Effector memory CD8-positive, alpha-beta T cell (primary cell): Measurements from ENCODE around the gene ZBED4.

ENCODE experiments used
- ATAC-seq: fragments of 150-1000 bp; cut with Tn5 transposase; replicated peaks from 2 replicates; pipeline ENCODE4 v1.10.0; 2021; ENCODE audit warnings: mild to moderate bottlenecking, moderate library complexity
- DNase-seq, 3 experiments: peaks; one replicate each; pipeline ENCODE4 v3.0.0; 2021
- H3K27ac Mint-ChIP-seq, 2 donors: one replicate each; pipeline ENCODE4 v1.8.0; 2022; ENCODE audit warnings: mild to moderate bottlenecking in 2 of 2, mixed read lengths in 2 of 2, moderate library complexity in 2 of 2
- H3K27me3 Mint-ChIP-seq, 2 donors: one replicate each; pipeline ENCODE4 v1.8.0; 2022; ENCODE audit warnings: mixed read lengths in 2 of 2
- H3K36me3 Mint-ChIP-seq: one replicate; pipeline ENCODE4 v1.8.0; 2022; ENCODE audit warnings: mild to moderate bottlenecking, moderate library complexity, mixed read lengths; ENCODE audit not compliant: insufficient read depth
- H3K4me1 Mint-ChIP-seq, 2 donors: one replicate each; pipeline ENCODE4 v1.8.0; 2022; ENCODE audit warnings: low read depth in 2 of 2, mixed read lengths in 2 of 2
- H3K4me3 Mint-ChIP-seq, 2 donors: one replicate each; pipeline ENCODE4 v1.8.0; 2022; ENCODE audit warnings: mild to moderate bottlenecking in 2 of 2, mixed read lengths in 2 of 2, moderate library complexity in 2 of 2
- H3K9me3 Mint-ChIP-seq, 2 donors: one replicate each; pipeline ENCODE4 v1.8.0; 2022; ENCODE audit warnings: mixed read lengths in 2 of 2
- total RNA-seq, 9 experiments: gene quantifications; one replicate each; lab custom pipeline; 2026; lab: John Stamatoyannopoulos, UW

Gene ZBED4, protein sequence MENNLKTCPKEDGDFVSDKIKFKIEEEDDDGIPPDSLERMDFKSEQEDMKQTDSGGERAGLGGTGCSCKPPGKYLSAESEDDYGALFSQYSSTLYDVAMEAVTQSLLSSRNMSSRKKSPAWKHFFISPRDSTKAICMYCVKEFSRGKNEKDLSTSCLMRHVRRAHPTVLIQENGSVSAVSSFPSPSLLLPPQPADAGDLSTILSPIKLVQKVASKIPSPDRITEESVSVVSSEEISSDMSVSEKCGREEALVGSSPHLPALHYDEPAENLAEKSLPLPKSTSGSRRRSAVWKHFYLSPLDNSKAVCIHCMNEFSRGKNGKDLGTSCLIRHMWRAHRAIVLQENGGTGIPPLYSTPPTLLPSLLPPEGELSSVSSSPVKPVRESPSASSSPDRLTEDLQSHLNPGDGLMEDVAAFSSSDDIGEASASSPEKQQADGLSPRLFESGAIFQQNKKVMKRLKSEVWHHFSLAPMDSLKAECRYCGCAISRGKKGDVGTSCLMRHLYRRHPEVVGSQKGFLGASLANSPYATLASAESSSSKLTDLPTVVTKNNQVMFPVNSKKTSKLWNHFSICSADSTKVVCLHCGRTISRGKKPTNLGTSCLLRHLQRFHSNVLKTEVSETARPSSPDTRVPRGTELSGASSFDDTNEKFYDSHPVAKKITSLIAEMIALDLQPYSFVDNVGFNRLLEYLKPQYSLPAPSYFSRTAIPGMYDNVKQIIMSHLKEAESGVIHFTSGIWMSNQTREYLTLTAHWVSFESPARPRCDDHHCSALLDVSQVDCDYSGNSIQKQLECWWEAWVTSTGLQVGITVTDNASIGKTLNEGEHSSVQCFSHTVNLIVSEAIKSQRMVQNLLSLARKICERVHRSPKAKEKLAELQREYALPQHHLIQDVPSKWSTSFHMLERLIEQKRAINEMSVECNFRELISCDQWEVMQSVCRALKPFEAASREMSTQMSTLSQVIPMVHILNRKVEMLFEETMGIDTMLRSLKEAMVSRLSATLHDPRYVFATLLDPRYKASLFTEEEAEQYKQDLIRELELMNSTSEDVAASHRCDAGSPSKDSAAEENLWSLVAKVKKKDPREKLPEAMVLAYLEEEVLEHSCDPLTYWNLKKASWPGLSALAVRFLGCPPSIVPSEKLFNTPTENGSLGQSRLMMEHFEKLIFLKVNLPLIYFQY
- 37.0 to 88.7 (median 55.9) reads per million in 9 experiments for total RNA-seq

DNA sequence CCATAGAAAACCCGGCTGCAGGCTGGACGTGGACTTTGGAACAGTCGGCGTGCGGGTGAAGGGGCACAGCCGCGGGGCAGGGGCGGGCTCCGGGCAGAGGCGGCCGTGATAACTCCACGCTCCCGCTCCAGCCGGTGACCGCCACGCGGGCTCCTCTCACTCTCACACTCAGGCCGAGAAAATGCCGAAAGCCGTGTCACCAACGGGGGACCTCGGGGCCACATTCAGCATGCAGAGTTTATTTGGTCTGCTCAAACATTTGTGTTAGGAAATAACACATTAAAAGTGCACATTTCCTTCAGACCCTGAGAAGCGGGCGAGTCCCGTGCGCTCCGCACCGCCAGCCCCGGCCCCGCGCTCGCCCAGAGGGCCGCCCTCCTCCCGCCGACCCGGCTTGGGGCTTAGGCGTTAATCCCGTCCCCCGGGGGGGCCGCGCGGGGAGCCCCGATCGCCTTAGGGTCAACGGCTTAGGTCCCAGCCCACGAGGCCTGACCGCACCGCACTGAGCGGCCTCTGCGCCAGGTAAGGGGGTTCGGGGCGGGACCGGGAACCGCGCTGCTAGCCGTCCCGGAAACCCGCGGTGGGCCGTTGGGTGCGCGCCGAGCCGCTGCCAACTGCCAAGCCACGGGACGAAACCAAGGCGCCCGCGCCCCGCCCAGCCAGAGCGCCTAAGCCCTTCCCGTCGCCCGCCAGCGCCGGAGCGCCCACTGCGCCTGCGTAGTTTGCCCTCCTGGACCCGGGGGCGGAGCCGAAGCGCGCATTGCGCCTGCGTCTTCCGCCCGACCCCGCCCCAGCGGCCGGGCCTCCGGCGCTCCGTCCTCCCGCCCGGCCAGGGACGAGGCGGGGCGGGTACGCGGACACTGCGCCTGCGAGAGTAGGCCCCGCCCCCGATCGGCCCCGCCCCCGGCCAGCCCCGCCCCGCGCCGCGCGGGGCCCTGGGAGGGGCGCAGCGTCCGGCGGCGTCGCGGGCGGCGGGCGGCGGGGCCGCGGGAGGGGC, at the start of gene ZBED4:
TSS of gene ZBED4 (plus strand) at position 947 of the 997 bp plus-strand sequence. CDS start 29,819 bp downstream, outside the sequence.
- Mint-ChIP-seq H3K4me3 (peak within 1 kb of the TSS; percentile 98 to 99), H3K4me1 (peaks cover 27 to 41% of the 10 kb centered on the region in 2 donors), H3K27ac (peak within 1 kb of the TSS; percentile 95 to 96), H3K9me3 (no peaks in the 10 kb centered on the region), H3K27me3 (peaks cover 0 to 7% of the 10 kb centered on the region in 2 donors), H3K36me3 (peaks cover 7% of the 10 kb centered on the region)
- ATAC-seq (peak; percentile 78), DNase-seq (peak; percentile 98 to 99 (median 99))

DNA sequence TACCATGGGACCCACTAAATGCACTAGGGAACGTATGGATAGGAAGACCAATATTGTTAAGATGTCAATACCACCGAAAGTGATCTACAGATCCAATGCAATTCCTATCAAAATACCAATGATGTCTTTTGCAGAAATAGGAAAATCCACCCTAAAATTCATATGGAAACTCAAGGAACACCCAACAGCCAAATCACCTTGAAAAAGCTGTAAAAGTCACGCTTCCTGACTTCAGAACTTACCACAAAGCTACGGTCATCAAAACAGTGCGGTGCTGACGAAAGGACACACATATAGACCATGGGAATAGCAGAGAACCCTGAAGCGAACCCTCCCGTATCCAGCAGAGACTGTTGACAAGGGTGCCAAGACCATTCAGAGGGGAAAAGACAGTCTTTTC, 46.5 kb upstream of the ZBED4 start:
- H3K9me3 Mint-ChIP-seq: no peaks in the 10 kb centered on the region
- ATAC-seq (no peak), DNase-seq (no peak)
- peaks cover 60 to 71% of the 10 kb centered on the region in 2 donors for H3K4me1 Mint-ChIP-seq
- peaks cover 61% of the 10 kb centered on the region for H3K36me3 Mint-ChIP-seq
- peak overlapping the region; percentile 49 to 52 for H3K4me3 Mint-ChIP-seq
- peak overlapping the region; percentile 5 to 71 for H3K27ac Mint-ChIP-seq
- no peaks in the 10 kb centered on the region for H3K27me3 Mint-ChIP-seq

DNA sequence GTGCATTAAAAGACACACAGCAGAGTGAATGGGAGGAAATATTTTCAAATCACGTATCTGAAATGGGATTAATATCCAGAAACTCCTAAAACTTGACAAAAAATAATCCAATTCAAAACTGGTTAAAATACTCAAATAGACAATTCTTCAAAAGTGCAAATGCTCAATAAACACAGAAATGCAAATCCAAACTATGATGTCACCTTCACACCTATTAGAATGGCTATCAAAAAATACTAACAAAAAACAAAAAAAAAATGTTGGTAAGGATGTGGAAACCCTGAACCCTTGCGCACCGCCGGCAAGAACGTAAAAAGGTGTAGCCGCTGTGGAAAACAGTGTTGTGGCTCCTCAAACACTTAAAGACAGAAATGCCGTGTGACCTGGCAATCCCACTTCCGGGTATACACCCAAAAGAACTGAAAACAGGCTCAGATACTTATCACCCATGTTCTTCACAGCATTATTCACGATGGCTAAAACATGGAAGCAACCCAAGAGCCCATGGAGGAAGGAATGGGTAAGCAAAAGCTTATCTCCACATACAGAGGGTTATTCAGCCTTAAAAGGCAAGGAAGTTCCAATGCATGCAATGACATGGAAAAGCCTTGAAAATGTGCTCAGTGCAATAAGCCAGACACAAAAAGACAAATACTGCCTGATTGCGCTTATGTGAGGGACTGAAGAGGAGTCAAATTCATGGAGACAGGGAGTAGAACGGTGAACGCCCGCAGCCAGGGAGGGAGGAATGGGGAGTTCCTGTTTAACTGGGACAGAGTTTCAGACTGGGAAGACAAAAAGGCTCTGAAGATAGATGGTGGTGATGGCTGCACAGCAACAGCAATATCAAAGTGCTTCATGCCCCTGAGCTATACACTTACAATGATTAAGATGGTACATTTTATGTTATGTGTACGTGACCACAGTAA, 45.6 kb upstream of the ZBED4 start:
- Mint-ChIP-seq H3K36me3 (peaks cover 63% of the 10 kb centered on the region), H3K27ac (peak overlapping the region; percentile 5 to 71)
- peak in 1 of 3 experiments; percentile 28 for DNase-seq

DNA sequence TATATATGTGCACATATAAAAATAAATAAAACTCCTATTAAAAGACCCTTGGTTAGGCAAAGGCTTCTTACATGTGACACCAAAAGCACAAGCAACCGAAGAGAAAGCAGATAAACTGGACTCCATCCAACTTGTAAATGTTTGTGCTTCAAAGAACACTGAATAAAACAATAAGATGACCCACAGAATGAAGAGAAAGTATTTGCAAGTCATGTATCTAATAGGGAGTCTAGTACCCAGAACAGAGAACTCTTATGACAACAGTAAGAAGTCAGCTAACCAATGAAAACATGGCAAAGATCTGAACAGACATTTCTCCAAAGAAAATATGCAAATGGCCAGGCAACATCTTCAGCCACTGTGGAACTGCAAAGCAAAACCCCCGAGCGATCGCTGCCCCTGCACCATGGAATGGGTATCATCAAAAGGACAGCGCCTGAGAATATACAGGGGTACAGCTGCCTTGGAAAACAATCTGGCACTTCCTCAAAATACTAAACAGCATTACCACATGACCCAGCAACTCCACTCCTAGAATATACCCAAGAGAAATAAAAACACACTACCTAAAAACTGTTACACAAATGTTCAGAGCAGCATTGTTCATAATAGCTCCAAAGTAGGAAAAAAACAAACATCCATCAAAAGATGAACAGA, 43.2 kb upstream of the ZBED4 start:
- Mint-ChIP-seq H3K4me3 (peak overlapping the region; percentile 2 to 51), H3K27ac (peak overlapping the region; percentile 69 to 75), H3K27me3 (no peaks in the 10 kb centered on the region), H3K36me3 (peaks cover 60% of the 10 kb centered on the region), H3K4me1 (peaks cover 68 to 70% of the 10 kb centered on the region in 2 donors), H3K9me3 (no peaks in the 10 kb centered on the region)
- ATAC-seq (no peak), DNase-seq (no peak)

More for the DNA sequence above, 45.6 kb upstream of the ZBED4 start:
- no peaks in the 10 kb centered on the region for H3K27me3 Mint-ChIP-seq
- peak overlapping the region; percentile 49 to 52 for H3K4me3 Mint-ChIP-seq
- ATAC-seq: peak; percentile 71
- peaks cover 62 to 69% of the 10 kb centered on the region in 2 donors for H3K4me1 Mint-ChIP-seq
- no peaks in the 10 kb centered on the region for H3K9me3 Mint-ChIP-seq

DNA sequence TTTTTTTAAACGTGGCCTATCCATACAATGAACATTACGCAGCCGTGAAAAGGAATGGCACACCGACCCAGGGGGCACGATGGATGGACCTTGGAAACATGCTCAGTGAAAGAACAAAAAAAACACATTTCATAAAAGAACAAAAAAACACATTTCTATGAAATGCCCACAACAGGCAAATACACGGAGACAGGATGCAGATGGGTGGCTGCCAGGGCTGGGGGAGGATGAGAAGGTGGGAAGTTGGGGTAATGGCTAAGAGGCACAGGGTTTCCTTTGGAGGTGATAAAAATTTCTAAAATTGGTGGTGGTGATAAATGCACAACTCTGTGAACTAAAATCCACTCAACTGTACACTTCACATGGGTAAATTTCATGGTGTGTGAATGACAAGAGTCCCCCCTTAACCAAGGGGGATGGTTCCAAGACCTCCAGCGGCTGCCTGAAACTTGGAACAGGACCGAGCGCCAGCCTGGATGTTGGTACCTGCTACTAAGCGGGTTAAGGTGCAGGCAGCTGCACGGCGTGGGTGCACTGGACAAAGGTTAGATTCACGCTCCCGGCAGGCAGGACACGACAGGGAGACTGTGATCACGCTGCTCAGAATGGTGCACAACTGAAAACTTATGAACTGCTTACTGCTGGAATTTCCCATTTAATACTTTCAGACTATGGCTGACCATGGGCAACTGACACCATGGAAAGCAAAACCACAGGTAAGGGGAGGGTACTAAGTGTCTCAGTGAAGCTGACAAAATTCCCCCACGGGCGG, 42.4 kb upstream of the ZBED4 start:
- DNase-seq: no peak
- Mint-ChIP-seq H3K9me3 (no peaks in the 10 kb centered on the region), H3K4me3 (peak overlapping the region; percentile 2 to 51), H3K4me1 (peaks cover 71 to 72% of the 10 kb centered on the region in 2 donors), H3K27me3 (no peaks in the 10 kb centered on the region), H3K36me3 (peaks cover 62% of the 10 kb centered on the region), H3K27ac (peak overlapping the region; percentile 69 to 75)
- no peak for ATAC-seq

DNA sequence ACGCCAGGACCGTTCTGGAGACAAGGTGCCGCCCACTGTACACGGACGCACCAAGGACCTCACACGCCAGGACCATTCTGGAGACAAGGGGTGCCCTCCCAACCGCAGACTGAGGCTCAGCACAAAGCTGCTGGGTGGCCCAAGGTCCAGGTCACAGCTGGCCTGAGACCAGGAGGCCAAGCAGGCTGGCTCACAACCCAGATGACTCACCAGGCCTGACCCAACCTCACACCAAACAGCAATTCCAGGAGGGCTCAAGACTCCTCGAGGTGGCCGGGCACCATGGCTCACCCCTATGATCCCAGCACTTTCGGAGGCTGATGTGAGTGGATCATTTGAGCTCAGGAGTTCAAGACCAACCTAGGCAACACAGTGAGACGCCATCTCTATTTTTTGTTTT, 40.8 kb upstream of the ZBED4 start:
- H3K4me1 Mint-ChIP-seq: peaks cover 71% of the 10 kb centered on the region in 2 donors
- peak overlapping the region in 1 of 2 donors; percentile 12 for H3K4me3 Mint-ChIP-seq
- H3K27ac Mint-ChIP-seq: peak overlapping the region in 1 of 2 donors; percentile 59
- H3K27me3 Mint-ChIP-seq: no peaks in the 10 kb centered on the region
- no peak for ATAC-seq
- H3K9me3 Mint-ChIP-seq: no peaks in the 10 kb centered on the region
- no peak for DNase-seq
- peaks cover 72% of the 10 kb centered on the region for H3K36me3 Mint-ChIP-seq

DNA sequence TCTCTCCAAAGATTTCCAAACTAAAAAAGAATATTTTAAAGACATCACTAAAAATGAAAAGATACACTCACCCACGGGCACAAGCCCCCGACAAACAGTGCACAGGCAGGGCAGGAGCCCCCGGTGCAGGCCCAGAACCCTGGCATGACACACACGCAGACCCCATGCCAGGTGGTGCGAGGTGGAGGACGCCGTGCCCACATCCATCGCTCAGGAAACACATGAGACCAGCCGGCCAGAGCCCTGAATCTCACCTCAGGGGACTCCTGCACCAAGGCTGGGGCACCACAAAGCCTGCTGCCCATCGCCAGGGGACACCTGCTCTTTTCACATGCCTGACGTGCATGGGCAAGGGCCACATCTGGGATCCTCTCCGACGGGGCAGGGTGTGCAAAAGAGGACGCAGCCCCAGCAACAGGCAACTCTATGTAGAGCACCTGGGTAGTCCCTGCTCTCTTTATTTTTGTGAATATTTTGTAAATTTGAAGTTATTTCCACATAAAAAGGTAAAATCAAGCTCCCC, 39.4 kb upstream of the ZBED4 start:
- Mint-ChIP-seq H3K4me1 (peaks cover 69 to 75% of the 10 kb centered on the region in 2 donors), H3K27ac (peak overlapping the region; percentile 67 to 77), H3K36me3 (peaks cover 74% of the 10 kb centered on the region), H3K4me3 (peak overlapping the region; percentile 4 to 66), H3K27me3 (no peaks in the 10 kb centered on the region), H3K9me3 (no peaks in the 10 kb centered on the region)
- ATAC-seq: no peak
- no peak for DNase-seq

DNA sequence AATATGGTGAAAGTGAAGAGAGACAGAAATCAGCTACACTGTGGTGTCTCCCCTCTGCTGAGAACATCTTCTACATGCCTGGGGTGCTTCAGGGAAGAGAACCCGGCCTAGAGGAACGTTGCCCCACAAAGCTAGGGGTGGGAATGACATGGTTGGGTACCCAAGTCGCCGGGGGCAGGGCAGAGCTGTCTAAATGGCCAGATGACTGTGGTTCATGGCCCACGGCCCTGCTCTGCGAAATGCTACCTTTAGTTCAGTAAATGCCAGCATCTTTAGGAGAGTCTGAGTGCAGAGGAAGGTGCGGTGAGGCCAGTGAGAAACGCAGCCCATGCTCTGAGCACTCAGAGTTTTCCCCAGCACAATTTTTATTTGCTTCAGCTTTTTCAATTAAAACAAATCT, 38.8 kb upstream of the ZBED4 start:
- DNase-seq: no peak

DNA sequence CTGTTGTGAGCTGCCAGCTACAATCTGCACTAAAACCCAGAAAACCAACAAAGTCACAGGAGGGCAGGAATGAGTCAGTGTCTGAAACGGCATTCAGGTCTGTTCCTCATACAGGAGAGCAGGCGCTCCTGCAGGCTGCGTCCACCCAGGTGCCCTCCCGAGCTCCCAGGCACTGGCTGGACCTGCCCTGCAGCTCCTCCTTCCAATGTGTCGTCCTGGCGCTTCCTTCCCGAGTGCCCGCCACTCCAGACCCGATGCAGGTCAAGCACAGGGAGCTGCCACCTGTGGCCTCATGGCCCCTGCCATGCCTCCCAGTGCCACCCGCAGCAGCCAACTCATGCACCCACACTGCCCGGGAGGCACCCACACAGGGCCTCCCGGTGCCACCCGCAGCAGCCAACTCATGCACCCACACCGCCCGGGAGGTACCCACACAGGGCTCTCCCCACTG, 38.0 kb upstream of the ZBED4 start:
- ATAC-seq: peak; percentile 54
- peak overlapping the region; percentile 82 to 91 for H3K27ac Mint-ChIP-seq

More for the DNA sequence above, 38.8 kb upstream of the ZBED4 start:
- H3K4me3 Mint-ChIP-seq: peak overlapping the region in 1 of 2 donors; percentile 66
- H3K4me1 Mint-ChIP-seq: peaks cover 68 to 70% of the 10 kb centered on the region in 2 donors
- H3K27ac Mint-ChIP-seq: peak overlapping the region; percentile 10 to 91
- peaks cover 80% of the 10 kb centered on the region for H3K36me3 Mint-ChIP-seq
- H3K9me3 Mint-ChIP-seq: no peaks in the 10 kb centered on the region
- H3K27me3 Mint-ChIP-seq: no peaks in the 10 kb centered on the region
- no peak for ATAC-seq

DNA sequence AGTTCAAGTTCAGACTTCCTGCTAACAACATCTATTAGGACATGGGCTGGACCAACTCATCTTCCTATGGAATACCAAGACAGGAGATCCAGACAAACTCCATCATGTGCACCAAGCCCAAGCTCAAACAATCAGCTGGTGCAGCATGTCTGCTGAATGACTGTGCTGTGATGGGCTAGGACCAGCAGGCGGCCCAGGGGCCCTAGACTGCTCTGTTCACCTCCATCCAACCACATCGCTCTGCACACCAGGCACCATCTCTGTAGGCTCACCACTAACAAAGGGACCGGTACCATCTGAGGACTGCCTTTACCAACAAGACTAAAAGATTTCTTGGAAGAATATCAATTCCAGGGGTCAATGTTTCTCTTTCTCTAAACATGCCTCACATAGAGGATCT, 36.3 kb upstream of the ZBED4 start:
- Mint-ChIP-seq H3K4me3 (no peak overlapping the region), H3K9me3 (no peaks in the 10 kb centered on the region), H3K27me3 (no peaks in the 10 kb centered on the region), H3K36me3 (peaks cover 93% of the 10 kb centered on the region), H3K27ac (peak overlapping the region; percentile 46 to 91), H3K4me1 (peaks cover 58 to 69% of the 10 kb centered on the region in 2 donors)
- DNase-seq (no peak), ATAC-seq (peak; percentile 49)

More for the DNA sequence above, 38.0 kb upstream of the ZBED4 start:
- H3K9me3 Mint-ChIP-seq: no peaks in the 10 kb centered on the region
- peaks cover 65 to 69% of the 10 kb centered on the region in 2 donors for H3K4me1 Mint-ChIP-seq
- no peaks in the 10 kb centered on the region for H3K27me3 Mint-ChIP-seq
- H3K4me3 Mint-ChIP-seq: peak overlapping the region; percentile 54 to 66
- H3K36me3 Mint-ChIP-seq: peaks cover 88% of the 10 kb centered on the region
- DNase-seq: no peak
